Peyer's patch (tissue), 4 donors: ENCODE data around the gene GCAT.

Experiments
- POLR2A ChIP-seq, 2 donors: fragments of 450-650 bp; IDR thresholded peaks; one replicate each; pipeline ENCODE4 v1.5.1; 2017; ENCODE audit warnings: antibody characterized with exemption in 2 of 2, mild to moderate bottlenecking in 2 of 2, moderate library complexity in 2 of 2
- TF ChIP-seq, protein P1 (sequence below), 6 experiments: fragments of 450-650 bp in 4 of 6; fragments of 200-600 bp in 2 of 6; sonication (generic) in 1 of 6; IDR thresholded peaks; one replicate each; pipeline ENCODE4 v1.5.1; 2017 to 2019; ENCODE audit warnings: antibody characterized with exemption in 6 of 6, mild to moderate bottlenecking in 3 of 6, moderate library complexity in 1 of 6

DNA sequence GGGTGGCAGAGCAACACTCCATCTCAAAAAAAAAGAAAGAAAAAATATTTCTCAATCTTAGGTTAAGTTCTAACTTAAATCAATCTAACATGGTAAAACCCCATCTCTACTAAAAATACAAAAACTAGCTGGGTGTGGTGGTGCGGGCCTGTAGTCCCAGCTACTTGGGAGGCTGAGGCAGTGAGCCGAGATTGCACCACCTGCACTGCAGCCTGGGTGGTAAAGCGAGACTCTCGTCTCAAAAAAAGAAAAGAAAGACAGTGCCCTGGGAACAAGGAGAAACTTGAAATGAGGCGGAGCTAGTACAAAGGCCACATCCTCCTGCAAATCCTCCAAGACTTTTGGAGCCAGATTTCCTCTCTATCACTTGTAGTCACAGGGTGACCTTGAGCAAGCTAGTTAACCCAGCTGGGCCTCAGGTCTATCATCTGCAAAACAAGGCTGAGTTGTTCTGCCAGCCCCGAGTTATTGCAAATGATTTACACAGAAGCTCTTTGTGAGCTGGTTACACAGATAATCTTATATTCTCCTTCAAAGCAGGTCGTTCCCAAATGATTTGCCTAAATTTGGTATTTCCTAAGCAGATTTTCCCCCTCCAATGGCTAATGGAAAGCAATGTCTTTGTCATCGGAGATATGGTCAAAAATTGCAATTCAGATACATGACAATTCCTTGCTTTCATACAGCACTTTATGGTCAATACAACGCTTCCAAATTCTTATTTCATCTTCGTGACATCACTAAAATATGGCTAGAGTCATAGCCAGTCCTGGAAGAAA is 34.5 kb downstream of the GCAT start:
- TF ChIP-seq, protein P1, sequence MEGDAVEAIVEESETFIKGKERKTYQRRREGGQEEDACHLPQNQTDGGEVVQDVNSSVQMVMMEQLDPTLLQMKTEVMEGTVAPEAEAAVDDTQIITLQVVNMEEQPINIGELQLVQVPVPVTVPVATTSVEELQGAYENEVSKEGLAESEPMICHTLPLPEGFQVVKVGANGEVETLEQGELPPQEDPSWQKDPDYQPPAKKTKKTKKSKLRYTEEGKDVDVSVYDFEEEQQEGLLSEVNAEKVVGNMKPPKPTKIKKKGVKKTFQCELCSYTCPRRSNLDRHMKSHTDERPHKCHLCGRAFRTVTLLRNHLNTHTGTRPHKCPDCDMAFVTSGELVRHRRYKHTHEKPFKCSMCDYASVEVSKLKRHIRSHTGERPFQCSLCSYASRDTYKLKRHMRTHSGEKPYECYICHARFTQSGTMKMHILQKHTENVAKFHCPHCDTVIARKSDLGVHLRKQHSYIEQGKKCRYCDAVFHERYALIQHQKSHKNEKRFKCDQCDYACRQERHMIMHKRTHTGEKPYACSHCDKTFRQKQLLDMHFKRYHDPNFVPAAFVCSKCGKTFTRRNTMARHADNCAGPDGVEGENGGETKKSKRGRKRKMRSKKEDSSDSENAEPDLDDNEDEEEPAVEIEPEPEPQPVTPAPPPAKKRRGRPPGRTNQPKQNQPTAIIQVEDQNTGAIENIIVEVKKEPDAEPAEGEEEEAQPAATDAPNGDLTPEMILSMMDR (IDR thresholded peaks at IDR 0.05), result no peak
- no peak for TF ChIP-seq POLR2A (IDR thresholded peaks at IDR 0.05)
